HepG2 (cell line): ENCODE results near the gene RGS14. TPM values are rescaled to one million over a fixed set of nuclear protein-coding genes. Genes with fewer than 3 reads are reported as not detected.

Experiments
- CBFB ChIP-seq: sonication (generic); formaldehyde crosslinking; IDR thresholded peaks from 2 replicates; pipeline ENCODE4 v1.4.0; 2020; ENCODE audit warnings: missing genetic modification reagents
- DNMT1 ChIP-seq: sonication (generic); formaldehyde crosslinking; IDR thresholded peaks from 2 replicates; pipeline ENCODE4 v1.5.1; 2020; ENCODE audit warnings: mild to moderate bottlenecking, missing genetic modification reagents
- E2F1 ChIP-seq: sonication (generic); formaldehyde crosslinking; IDR thresholded peaks from 2 replicates; pipeline ENCODE4 v1.5.0; 2020; ENCODE audit warnings: missing genetic modification reagents
- FIP1L1 ChIP-seq: fragments of 200-400 bp; formaldehyde crosslinking; IDR thresholded peaks from 2 replicates; pipeline ENCODE4 v1.6.1; 2018; ENCODE audit warnings: low read depth, mild to moderate bottlenecking, low read length, moderate library complexity, borderline replicate concordance; ENCODE audit not compliant: insufficient read depth
- GFI1 ChIP-seq: sonication (generic); formaldehyde crosslinking; IDR thresholded peaks from 2 replicates; pipeline ENCODE4 v1.5.0; 2020; ENCODE audit warnings: missing genetic modification reagents, mild to moderate bottlenecking, borderline replicate concordance
- KLF6 ChIP-seq: IDR thresholded peaks from 2 replicates; pipeline ENCODE4 v1.8.0; 2016; ENCODE audit warnings: missing biosample characterization, missing genetic modification reagents
- KLF9 ChIP-seq: IDR thresholded peaks from 2 replicates; pipeline ENCODE4 v1.6.1; 2016; ENCODE audit warnings: low read depth
- KMT2A ChIP-seq: sonication (generic); formaldehyde crosslinking; IDR thresholded peaks from 2 replicates; pipeline ENCODE4 v1.4.0; 2020; ENCODE audit warnings: missing genetic modification reagents
- RFX1 ChIP-seq: fragments of 450-650 bp; IDR thresholded peaks from 2 replicates; pipeline ENCODE4 v1.6.1; 2017
- TBX2 ChIP-seq: sonication (generic); formaldehyde crosslinking; IDR thresholded peaks from 2 replicates; pipeline ENCODE4 v1.5.0; 2020; ENCODE audit warnings: missing genetic modification reagents, mild to moderate bottlenecking, borderline replicate concordance
- ZC3H4 ChIP-seq: sonication (generic); formaldehyde crosslinking; IDR thresholded peaks from 2 replicates; pipeline ENCODE4 v1.4.0; 2020; ENCODE audit warnings: missing genetic modification reagents, borderline replicate concordance
- ZNF143 ChIP-seq: sonication (generic); formaldehyde crosslinking; IDR thresholded peaks from 2 replicates; pipeline ENCODE4 v1.4.0; 2020; ENCODE audit warnings: missing genetic modification reagents
- ZNF225 ChIP-seq: sonication (generic); formaldehyde crosslinking; IDR thresholded peaks from 2 replicates; pipeline ENCODE4 v1.4.0; 2020; ENCODE audit warnings: mild to moderate bottlenecking, missing genetic modification reagents
- ZNF451 ChIP-seq: sonication (generic); formaldehyde crosslinking; IDR thresholded peaks from 2 replicates; pipeline ENCODE4 v1.5.0; 2020; ENCODE audit warnings: mild to moderate bottlenecking, missing genetic modification reagents
- ZNF546 ChIP-seq: sonication (generic); formaldehyde crosslinking; conservative IDR thresholded peaks from 2 replicates; pipeline ENCODE4 v1.8.1; 2023; ENCODE audit warnings: mild to moderate bottlenecking, missing genetic modification reagents
- ZNF691 ChIP-seq: sonication (generic); formaldehyde crosslinking; IDR thresholded peaks from 2 replicates; pipeline ENCODE4 v1.4.0; 2020; ENCODE audit warnings: missing genetic modification reagents, low read depth, mild to moderate bottlenecking, borderline replicate concordance
- ZNF766 ChIP-seq: sonication (generic); formaldehyde crosslinking; IDR thresholded peaks from 2 replicates; pipeline ENCODE4 v1.5.0; 2020; ENCODE audit warnings: missing genetic modification reagents, borderline replicate concordance
- ZNF788 ChIP-seq: sonication (generic); formaldehyde crosslinking; IDR thresholded peaks from 2 replicates; pipeline ENCODE4 v1.5.0; 2020; ENCODE audit warnings: mild to moderate bottlenecking, missing genetic modification reagents, borderline replicate concordance
- polyA plus RNA-seq, 8 experiments: library from polyadenylated mRNA; depleted of rRNA in 3 of 8; stranded (reverse) in 7 of 8; unstranded in 1 of 8; fragments of >200 nt; fragmentation: Illumina TruSeq in 4 of 8; extraction: Trizol in 4 of 8; gene quantifications; 2 replicates each; pipeline versions ENCODE4 v1.2.1 to v1.2.3, GENCODE V29; 2011 to 2016; ENCODE audit warnings: low read depth in 4 of 8, missing spikeins in 1 of 8, mixed read lengths in 1 of 8; ENCODE audit not compliant: insufficient read depth in 1 of 8
- total RNA-seq, 5 experiments: library from RNA; depleted of rRNA; stranded (reverse); fragments of >200 nt; fragmentation: Illumina TruSeq; extraction: Trizol; gene quantifications; 2 replicates each; pipeline ENCODE4 v1.2.3, GENCODE V29; 2016; ENCODE audit warnings: low read depth in 1 of 5
- TF ChIP-seq, protein P1 (sequence below): IDR thresholded peaks from 2 replicates; pipeline ENCODE4 v1.6.1; 2016; ENCODE audit warnings: low read depth, borderline replicate concordance
- TF ChIP-seq, protein P2 (sequence below): IDR thresholded peaks from 2 replicates; pipeline ENCODE4 v1.6.1; 2012; ENCODE audit warnings: low read length, improper control_type of control experiment

The RGS14 gene
- total and polyA plus RNA-seq, 2 of the 13 experiments (the other 11 are each of a cell fraction or from before 2014, with no cell fraction given), result 11.1 to 17.2 TPM

- TF ChIP-seq ZNF691 (CRISPR knock-in tag) (peak; percentile 66; the same call in 1 of the 2 replicates), RFX1 (no peak), ZNF766 (CRISPR knock-in tag) (0 out of 2 replicates have a peak, but pooled peaks have one; percentile 3), FIP1L1 (no peak), ZC3H4 (peak; percentile 94), CBFB (CRISPR knock-in tag) (no peak), KMT2A (no peak), E2F1 (CRISPR knock-in tag) (no peak), ZNF451 (0 out of 2 replicates have a peak, but pooled peaks have one; percentile 27), KLF6 (CRISPR knock-in tag) (no peak), ZNF546 (CRISPR knock-in tag) (0 out of 2 replicates have a peak, but pooled peaks have one; percentile 21), TBX2 (CRISPR knock-in tag) (0 out of 2 replicates have a peak, but pooled peaks have one; percentile 35), ZNF143 (CRISPR knock-in tag) (no peak), ZNF788 (CRISPR knock-in tag) (peak; percentile 43; the same call in 1 of the 2 replicates), ZNF225 (no peak), GFI1 (CRISPR knock-in tag) (no peak), DNMT1 (no peak), KLF9 (0 out of 2 replicates have a peak, but pooled peaks have one; percentile 1)
- TF ChIP-seq, protein P1, sequence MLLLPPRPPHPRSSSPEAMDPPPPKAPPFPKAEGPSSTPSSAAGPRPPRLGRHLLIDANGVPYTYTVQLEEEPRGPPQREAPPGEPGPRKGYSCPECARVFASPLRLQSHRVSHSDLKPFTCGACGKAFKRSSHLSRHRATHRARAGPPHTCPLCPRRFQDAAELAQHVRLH (CRISPR knock-in tag), result peak; percentile 31; the same call in 1 of the 2 replicates
- TF ChIP-seq, protein P2, sequence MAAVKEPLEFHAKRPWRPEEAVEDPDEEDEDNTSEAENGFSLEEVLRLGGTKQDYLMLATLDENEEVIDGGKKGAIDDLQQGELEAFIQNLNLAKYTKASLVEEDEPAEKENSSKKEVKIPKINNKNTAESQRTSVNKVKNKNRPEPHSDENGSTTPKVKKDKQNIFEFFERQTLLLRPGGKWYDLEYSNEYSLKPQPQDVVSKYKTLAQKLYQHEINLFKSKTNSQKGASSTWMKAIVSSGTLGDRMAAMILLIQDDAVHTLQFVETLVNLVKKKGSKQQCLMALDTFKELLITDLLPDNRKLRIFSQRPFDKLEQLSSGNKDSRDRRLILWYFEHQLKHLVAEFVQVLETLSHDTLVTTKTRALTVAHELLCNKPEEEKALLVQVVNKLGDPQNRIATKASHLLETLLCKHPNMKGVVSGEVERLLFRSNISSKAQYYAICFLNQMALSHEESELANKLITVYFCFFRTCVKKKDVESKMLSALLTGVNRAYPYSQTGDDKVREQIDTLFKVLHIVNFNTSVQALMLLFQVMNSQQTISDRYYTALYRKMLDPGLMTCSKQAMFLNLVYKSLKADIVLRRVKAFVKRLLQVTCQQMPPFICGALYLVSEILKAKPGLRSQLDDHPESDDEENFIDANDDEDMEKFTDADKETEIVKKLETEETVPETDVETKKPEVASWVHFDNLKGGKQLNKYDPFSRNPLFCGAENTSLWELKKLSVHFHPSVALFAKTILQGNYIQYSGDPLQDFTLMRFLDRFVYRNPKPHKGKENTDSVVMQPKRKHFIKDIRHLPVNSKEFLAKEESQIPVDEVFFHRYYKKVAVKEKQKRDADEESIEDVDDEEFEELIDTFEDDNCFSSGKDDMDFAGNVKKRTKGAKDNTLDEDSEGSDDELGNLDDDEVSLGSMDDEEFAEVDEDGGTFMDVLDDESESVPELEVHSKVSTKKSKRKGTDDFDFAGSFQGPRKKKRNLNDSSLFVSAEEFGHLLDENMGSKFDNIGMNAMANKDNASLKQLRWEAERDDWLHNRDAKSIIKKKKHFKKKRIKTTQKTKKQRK, result no peak
These were observed 20.4 kb downstream of the RGS14 start (continued) for GRCh38 chr5:177377851-177378776.
